22Rv1 (cell line): ENCODE data around the gene ZNF99.

Experiments used
- CTCF ChIP-seq: fragments of 450-650 bp; IDR thresholded peaks from 2 replicates; pipeline ENCODE4 v1.5.1; 2017; ENCODE audit warnings: mild to moderate bottlenecking
- ZFX ChIP-seq: fragments of 450-650 bp; IDR thresholded peaks from 2 replicates; pipeline ENCODE4 v1.6.1; 2017; ENCODE audit warnings: antibody characterized with exemption, borderline replicate concordance

GRCh38 chr19:22814124-22814523 is 30.2 kb upstream of the ZNF99 start:
- TF ChIP-seq CTCF, result no peak
- TF ChIP-seq ZFX, result no peak
